Mesendoderm (in vitro differentiated cells): ENCODE results near the gene CFD. TPM values are rescaled to one million over a fixed set of nuclear protein-coding genes. Genes with fewer than 3 reads are reported as not detected.

Experiments used
- small RNA-seq: library from polyadenylated mRNA; stranded (forward); fragments of <200 nt; extraction: miRNeasy Mini kit (QIAGEN cat#:217004); gene quantifications from one replicate; pipeline ENCODE3, GENCODE V24; 2013; ENCODE audit not compliant: insufficient read depth

Gene CFD

Small RNA genes within 50 kb of the gene (small RNA-seq; reads per million reads assigned to genes)
- gene MIR3187 (not detected), gene RNU6-9 (0.90 reads per million)
